A549 (cell line): ENCODE measurements around the gene PLOD2. TPM values are rescaled to one million over a fixed set of nuclear protein-coding genes. Genes with fewer than 3 reads are reported as not detected.

Experiments used
- ATAC-seq, 2 experiments: fragments of 200-7000 bp in 1 of 2; fragments of >200 bp in 1 of 2; cut with Nextera tagmentation in 1 of 2; cut with Tn5 transposase in 1 of 2; 3 replicates each; pipeline versions ENCODE4 v1.8.0 to v1.9.1; 2018 to 2020; ENCODE audit warnings: mild to moderate bottlenecking in 1 of 2, moderate library complexity in 1 of 2
- CTCF ChIA-PET: fragments of 300-600 bp; sonication (Branson Sonifier 250); formaldehyde crosslinking; extraction: SDS; loops from one replicate; lab custom pipeline; 2021; ENCODE audit warnings: antibody characterized with exemption, inconsistent platforms; lab: Yijun Ruan, JAX
- POLR2A ChIA-PET: fragments of 350-600 bp; formaldehyde crosslinking; extraction: SDS; loops from one replicate; lab custom pipeline; 2021; ENCODE audit warnings: antibody characterized with exemption, inconsistent platforms; lab: Yijun Ruan, JAX
- DNase-seq, 2 experiments: peaks; one replicate each; pipeline versions ENCODE4 v3.0.0 to v3.0.0-alpha.2; 2011 to 2016; ENCODE audit warnings: low read depth in 1 of 2, low spot score in 1 of 2
- FAIRE-seq: peaks from 2 replicates; lab custom pipeline; 2011; peaks lifted over from hg19 to GRCh38; lab: Jason Lieb, UNC
- H3K27ac ChIP-seq, 2 experiments: fragments of >200 bp; sonication (Bioruptor Twin); formaldehyde crosslinking; 3 replicates each; pipeline ENCODE4 v1.5.1; 2016 to 2017
- H3K4me1 ChIP-seq: fragments of >200 bp; sonication (Bioruptor Twin); formaldehyde crosslinking; 3 replicates; pipeline ENCODE4 v1.6.1; 2016
- H3K4me2 ChIP-seq: fragments of >200 bp; sonication (Bioruptor Twin); formaldehyde crosslinking; 3 replicates; pipeline ENCODE4 v1.6.1; 2016
- H3K4me3 ChIP-seq: fragments of >200 bp; sonication (Bioruptor Twin); formaldehyde crosslinking; 3 replicates; pipeline ENCODE4 v1.5.1; 2016
- H3K9me3 ChIP-seq: fragments of >200 bp; sonication (Bioruptor Twin); formaldehyde crosslinking; 3 replicates; pipeline ENCODE4 v1.6.1; 2016
- CBX2 ChIP-seq: fragments of 200-600 bp; sonication (generic); IDR thresholded peaks from 2 replicates; pipeline ENCODE4 v1.6.1; 2016; ENCODE audit warnings: low read depth, mild to moderate bottlenecking, borderline replicate concordance
- CBX8 ChIP-seq: fragments of 200-600 bp; sonication (generic); IDR thresholded peaks from 2 replicates; pipeline ENCODE4 v1.6.1; 2016
- CEBPB ChIP-seq, 2 experiments: fragments of >200 bp in 1 of 2; sonication (Bioruptor Twin) in 1 of 2; formaldehyde crosslinking in 1 of 2; IDR thresholded peaks; 2 replicates each; pipeline ENCODE4 v1.6.1; 2012 to 2016
- CHD4 ChIP-seq: fragments of 200-600 bp; sonication (generic); IDR thresholded peaks from 2 replicates; pipeline ENCODE4 v1.6.1; 2016; ENCODE audit warnings: antibody characterized with exemption, mild to moderate bottlenecking, borderline replicate concordance
- HOXA7 ChIP-seq: fragments of 250-450 bp; sonication (Bioruptor Pico); IDR thresholded peaks from 2 replicates; pipeline ENCODE4 v1.5.0; 2020; ENCODE audit warnings: mild to moderate bottlenecking, moderate library complexity
- HOXB13 ChIP-seq: fragments of 250-450 bp; sonication (Bioruptor Pico); IDR thresholded peaks from 2 replicates; pipeline ENCODE4 v1.5.0; 2020; ENCODE audit warnings: low read depth, mild to moderate bottlenecking, moderate library complexity
- HOXB5 ChIP-seq: fragments of 250-450 bp; sonication (Bioruptor Pico); IDR thresholded peaks from 2 replicates; pipeline ENCODE4 v1.5.0; 2020; ENCODE audit warnings: mild to moderate bottlenecking, moderate library complexity
- JUN ChIP-seq, 2 experiments: fragments of >200 bp; sonication (Bioruptor Twin); formaldehyde crosslinking; IDR thresholded peaks; 2 replicates in 1 of 2; 3 replicates in 1 of 2; pipeline ENCODE4 v1.6.1; 2016 to 2017
- JUNB ChIP-seq: fragments of >200 bp; sonication (Bioruptor Twin); formaldehyde crosslinking; IDR thresholded peaks from 2 replicates; pipeline ENCODE4 v1.6.1; 2016
- MAFK ChIP-seq: fragments of 450-650 bp; IDR thresholded peaks from 2 replicates; pipeline ENCODE4 v1.6.1; 2014; ENCODE audit not compliant: partially characterized antibody
- MYC ChIP-seq: IDR thresholded peaks from 2 replicates; pipeline ENCODE4 v1.6.1; 2012; ENCODE audit warnings: mild to moderate bottlenecking, inconsistent platforms, low read length, improper control_type of control experiment, borderline replicate concordance
- NFE2L2 ChIP-seq: fragments of 150-350 bp; conservative IDR thresholded peaks from 2 replicates; pipeline ENCODE4 v1.6.1; 2014; ENCODE audit warnings: low read length
- NPAS2 ChIP-seq: fragments of 250-450 bp; sonication (Bioruptor Pico); IDR thresholded peaks from 2 replicates; pipeline ENCODE4 v1.8.0; 2022; ENCODE audit warnings: mild to moderate bottlenecking, moderate library complexity, borderline replicate concordance
- PHF8 ChIP-seq: fragments of 200-600 bp; sonication (generic); IDR thresholded peaks from 2 replicates; pipeline ENCODE4 v1.6.1; 2016; ENCODE audit warnings: low read depth, mild to moderate bottlenecking, antibody characterized with exemption, moderate library complexity, borderline replicate concordance
- RCOR1 ChIP-seq: fragments of 150-350 bp; IDR thresholded peaks from 2 replicates; pipeline ENCODE4 v1.6.1; 2014; ENCODE audit warnings: antibody characterized with exemption, low read length, low read depth
- RFX5 ChIP-seq: fragments of 450-650 bp; IDR thresholded peaks from 2 replicates; pipeline ENCODE4 v1.7.1; 2014; ENCODE audit warnings: antibody characterized with exemption, mild to moderate bottlenecking, moderate library complexity
- SMC3 ChIP-seq: fragments of >200 bp; sonication (Bioruptor Twin); formaldehyde crosslinking; IDR thresholded peaks from 3 replicates; pipeline ENCODE4 v1.6.1; 2018; ENCODE audit warnings: inconsistent platforms
- TFCP2L1 ChIP-seq: fragments of 250-450 bp; sonication (Bioruptor Pico); IDR thresholded peaks from 2 replicates; pipeline ENCODE4 v1.5.0; 2021; ENCODE audit warnings: mild to moderate bottlenecking
- TP53 ChIP-seq: fragments of 250-450 bp; sonication (Bioruptor Pico); IDR thresholded peaks from 2 replicates; pipeline ENCODE4 v1.5.0; 2021; ENCODE audit warnings: mild to moderate bottlenecking, moderate library complexity
- WGBS: methylation state at CpG from one replicate; pipeline ENCODE4 v1.1.6; 2017; ENCODE audit errors: missing lambda C conversion rate; 5-methylcytosine and 5-hydroxymethylcytosine counted together
- polyA plus RNA-seq, 4 experiments: library from polyadenylated mRNA; depleted of rRNA in 3 of 4; stranded (reverse); fragments of >200 nt; fragmentation: RNase III in 1 of 4; extraction: RNeasy Plus Mini Kit Qiagen cat#74134 plus additional on column Dnase treatment in 1 of 4; gene quantifications; 2 replicates in 3 of 4; 3 replicates in 1 of 4; pipeline ENCODE4 v1.2.3, GENCODE V29; 2011 to 2017
- TF ChIP-seq, protein P1 (sequence below): fragments of 200-600 bp; sonication (generic); IDR thresholded peaks from 2 replicates; pipeline ENCODE4 v1.6.1; 2016; ENCODE audit warnings: antibody characterized with exemption, mild to moderate bottlenecking, moderate library complexity
- TF ChIP-seq, protein P2 (sequence below): IDR thresholded peaks from 2 replicates; pipeline ENCODE4 v1.6.1; 2012
- TF ChIP-seq, protein P3 (sequence below): fragments of 450-650 bp; IDR thresholded peaks from 2 replicates; pipeline ENCODE4 v1.6.1; 2014; ENCODE audit warnings: antibody characterized with exemption
- TF ChIP-seq, protein P4 (sequence below): fragments of 150-350 bp; IDR thresholded peaks from 2 replicates; pipeline ENCODE4 v1.6.1; 2014; ENCODE audit warnings: low read depth, mild to moderate bottlenecking, low read length
- TF ChIP-seq, protein P5 (sequence below): fragments of 250-450 bp; sonication (Bioruptor Pico); IDR thresholded peaks from 2 replicates; pipeline ENCODE4 v1.5.0; 2020; ENCODE audit warnings: low read depth, mild to moderate bottlenecking, moderate library complexity

Gene PLOD2
- polyA plus RNA-seq, 2 of the 4 experiments (the other 2 are of a cell fraction) = 159 to 174 TPM

DNA sequence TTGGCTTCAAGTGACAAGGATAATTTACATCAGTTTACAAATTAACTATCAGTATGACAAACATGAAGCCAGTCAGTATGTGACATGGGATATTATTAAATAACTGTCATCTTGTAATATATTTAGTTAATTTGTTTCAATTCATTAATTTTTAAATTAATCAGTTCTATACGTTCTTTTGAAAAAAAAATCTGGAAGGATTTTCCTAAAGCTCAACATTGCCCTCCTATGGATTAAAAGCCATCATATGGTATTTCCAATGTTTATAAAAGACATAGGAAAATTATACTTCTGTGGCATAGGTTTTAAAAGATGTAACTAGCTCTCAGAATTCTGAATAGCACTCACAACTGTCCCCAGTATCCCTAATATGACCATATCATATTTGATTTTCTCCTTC, 134.4 kb downstream of the PLOD2 start (continued):
- TF ChIP-seq, protein P1, sequence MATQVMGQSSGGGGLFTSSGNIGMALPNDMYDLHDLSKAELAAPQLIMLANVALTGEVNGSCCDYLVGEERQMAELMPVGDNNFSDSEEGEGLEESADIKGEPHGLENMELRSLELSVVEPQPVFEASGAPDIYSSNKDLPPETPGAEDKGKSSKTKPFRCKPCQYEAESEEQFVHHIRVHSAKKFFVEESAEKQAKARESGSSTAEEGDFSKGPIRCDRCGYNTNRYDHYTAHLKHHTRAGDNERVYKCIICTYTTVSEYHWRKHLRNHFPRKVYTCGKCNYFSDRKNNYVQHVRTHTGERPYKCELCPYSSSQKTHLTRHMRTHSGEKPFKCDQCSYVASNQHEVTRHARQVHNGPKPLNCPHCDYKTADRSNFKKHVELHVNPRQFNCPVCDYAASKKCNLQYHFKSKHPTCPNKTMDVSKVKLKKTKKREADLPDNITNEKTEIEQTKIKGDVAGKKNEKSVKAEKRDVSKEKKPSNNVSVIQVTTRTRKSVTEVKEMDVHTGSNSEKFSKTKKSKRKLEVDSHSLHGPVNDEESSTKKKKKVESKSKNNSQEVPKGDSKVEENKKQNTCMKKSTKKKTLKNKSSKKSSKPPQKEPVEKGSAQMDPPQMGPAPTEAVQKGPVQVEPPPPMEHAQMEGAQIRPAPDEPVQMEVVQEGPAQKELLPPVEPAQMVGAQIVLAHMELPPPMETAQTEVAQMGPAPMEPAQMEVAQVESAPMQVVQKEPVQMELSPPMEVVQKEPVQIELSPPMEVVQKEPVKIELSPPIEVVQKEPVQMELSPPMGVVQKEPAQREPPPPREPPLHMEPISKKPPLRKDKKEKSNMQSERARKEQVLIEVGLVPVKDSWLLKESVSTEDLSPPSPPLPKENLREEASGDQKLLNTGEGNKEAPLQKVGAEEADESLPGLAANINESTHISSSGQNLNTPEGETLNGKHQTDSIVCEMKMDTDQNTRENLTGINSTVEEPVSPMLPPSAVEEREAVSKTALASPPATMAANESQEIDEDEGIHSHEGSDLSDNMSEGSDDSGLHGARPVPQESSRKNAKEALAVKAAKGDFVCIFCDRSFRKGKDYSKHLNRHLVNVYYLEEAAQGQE = no peak
- no peak for TF ChIP-seq CBX8
- TF ChIP-seq PHF8 = no peak
- TF ChIP-seq CBX2 = no peak
- TF ChIP-seq SMC3 = no peak
- TF ChIP-seq NPAS2 = no peak
- TF ChIP-seq, protein P2, sequence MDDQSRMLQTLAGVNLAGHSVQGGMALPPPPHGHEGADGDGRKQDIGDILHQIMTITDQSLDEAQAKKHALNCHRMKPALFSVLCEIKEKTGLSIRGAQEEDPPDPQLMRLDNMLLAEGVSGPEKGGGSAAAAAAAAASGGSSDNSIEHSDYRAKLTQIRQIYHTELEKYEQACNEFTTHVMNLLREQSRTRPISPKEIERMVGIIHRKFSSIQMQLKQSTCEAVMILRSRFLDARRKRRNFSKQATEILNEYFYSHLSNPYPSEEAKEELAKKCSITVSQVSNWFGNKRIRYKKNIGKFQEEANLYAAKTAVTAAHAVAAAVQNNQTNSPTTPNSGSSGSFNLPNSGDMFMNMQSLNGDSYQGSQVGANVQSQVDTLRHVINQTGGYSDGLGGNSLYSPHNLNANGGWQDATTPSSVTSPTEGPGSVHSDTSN = no peak

DNA sequence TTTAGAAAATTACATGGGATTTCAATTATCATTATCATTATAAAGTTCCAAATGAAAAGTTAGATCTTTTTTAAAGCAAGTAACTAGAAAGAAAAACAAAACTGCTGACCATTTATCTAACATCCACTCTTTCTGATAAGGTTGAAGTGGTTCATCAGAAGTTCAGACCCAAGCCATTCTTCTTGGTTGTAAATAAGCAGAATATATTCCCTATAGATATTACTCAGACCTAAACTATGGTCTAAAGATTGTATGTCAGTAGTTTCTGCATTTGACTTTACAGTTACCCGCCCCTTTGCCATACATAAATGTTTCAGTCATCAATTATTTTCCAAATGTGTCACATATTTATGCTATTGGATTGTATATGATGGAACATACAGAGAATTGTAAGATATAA, 136.7 kb downstream of the PLOD2 start:
- Histone ChIP-seq H3K9me3 (no peaks in the 10 kb centered on the region; the same call in 2 of the 3 replicates), H3K4me2 (no peak overlapping the region), H3K4me3 (no peak overlapping the region), H3K27ac (no peak overlapping the region), H3K4me1 (peaks cover 3% of the 10 kb centered on the region; the same call in 1 of the 3 replicates)
- ChIA-PET POLR2A (no interaction called here), CTCF (no interaction called here)
- 38% methylated on average over 1 of the region's 1 CpG for WGBS
- DNase-seq (no peak), FAIRE-seq (no peak), ATAC-seq (no peak)
- TF ChIP-seq, protein P3, sequence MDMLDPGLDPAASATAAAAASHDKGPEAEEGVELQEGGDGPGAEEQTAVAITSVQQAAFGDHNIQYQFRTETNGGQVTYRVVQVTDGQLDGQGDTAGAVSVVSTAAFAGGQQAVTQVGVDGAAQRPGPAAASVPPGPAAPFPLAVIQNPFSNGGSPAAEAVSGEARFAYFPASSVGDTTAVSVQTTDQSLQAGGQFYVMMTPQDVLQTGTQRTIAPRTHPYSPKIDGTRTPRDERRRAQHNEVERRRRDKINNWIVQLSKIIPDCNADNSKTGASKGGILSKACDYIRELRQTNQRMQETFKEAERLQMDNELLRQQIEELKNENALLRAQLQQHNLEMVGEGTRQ = no peak
- no peak for TF ChIP-seq SMC3
- TF ChIP-seq JUNB = no peak
- no peak for TF ChIP-seq TFCP2L1 (CRISPR knock-in tag)
- TF ChIP-seq HOXB13 (CRISPR knock-in tag) = no peak

DNA sequence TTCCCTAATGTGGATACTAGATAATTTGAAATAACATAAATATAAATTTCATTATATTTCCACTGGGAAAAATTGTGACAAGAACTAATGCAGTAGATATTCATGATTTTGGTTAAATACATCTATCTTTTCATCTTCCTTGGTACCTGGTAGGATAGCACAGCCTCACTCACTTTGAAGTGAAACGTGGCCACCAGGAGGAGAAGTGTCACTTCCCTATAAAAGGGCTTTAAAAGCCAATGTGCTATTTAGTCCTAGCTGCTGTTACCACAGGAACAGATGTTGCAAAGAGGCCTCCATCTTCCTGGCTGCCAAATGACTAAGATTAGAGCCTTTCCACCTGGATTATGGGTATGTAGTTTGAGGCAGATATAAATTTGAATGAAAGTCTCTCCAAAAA, 140.0 kb downstream of the PLOD2 start:
- ChIA-PET CTCF (no interaction called here), POLR2A (no interaction called here)
- 12% methylated on average over 1 of the region's 1 CpG for WGBS
- FAIRE-seq (no peak), DNase-seq (no peak), ATAC-seq (no peak)
- H3K4me3 ChIP-seq = no peak overlapping the region
- no peaks in the 10 kb centered on the region for H3K4me1 ChIP-seq
- H3K4me2 ChIP-seq = no peak overlapping the region
- H3K9me3 ChIP-seq = no peaks in the 10 kb centered on the region
- TF ChIP-seq PHF8 (no peak), JUN (IDR thresholded peaks at IDR 0.05) (no peak), CEBPB (IDR thresholded peaks at IDR 0.05) (no peak), RFX5 (no peak), NFE2L2 (no peak), HOXB5 (CRISPR knock-in tag) (no peak), MAFK (no peak), TP53 (no peak), CHD4 (no peak), MYC (no peak), RCOR1 (no peak), TFCP2L1 (CRISPR knock-in tag) (no peak), HOXA7 (no peak)
- TF ChIP-seq, protein P4, sequence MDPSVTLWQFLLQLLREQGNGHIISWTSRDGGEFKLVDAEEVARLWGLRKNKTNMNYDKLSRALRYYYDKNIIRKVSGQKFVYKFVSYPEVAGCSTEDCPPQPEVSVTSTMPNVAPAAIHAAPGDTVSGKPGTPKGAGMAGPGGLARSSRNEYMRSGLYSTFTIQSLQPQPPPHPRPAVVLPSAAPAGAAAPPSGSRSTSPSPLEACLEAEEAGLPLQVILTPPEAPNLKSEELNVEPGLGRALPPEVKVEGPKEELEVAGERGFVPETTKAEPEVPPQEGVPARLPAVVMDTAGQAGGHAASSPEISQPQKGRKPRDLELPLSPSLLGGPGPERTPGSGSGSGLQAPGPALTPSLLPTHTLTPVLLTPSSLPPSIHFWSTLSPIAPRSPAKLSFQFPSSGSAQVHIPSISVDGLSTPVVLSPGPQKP = no peak
- TF ChIP-seq, protein P2 = no peak
- TF ChIP-seq, protein P5, sequence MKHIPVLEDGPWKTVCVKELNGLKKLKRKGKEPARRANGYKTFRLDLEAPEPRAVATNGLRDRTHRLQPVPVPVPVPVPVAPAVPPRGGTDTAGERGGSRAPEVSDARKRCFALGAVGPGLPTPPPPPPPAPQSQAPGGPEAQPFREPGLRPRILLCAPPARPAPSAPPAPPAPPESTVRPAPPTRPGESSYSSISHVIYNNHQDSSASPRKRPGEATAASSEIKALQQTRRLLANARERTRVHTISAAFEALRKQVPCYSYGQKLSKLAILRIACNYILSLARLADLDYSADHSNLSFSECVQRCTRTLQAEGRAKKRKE (CRISPR knock-in tag) = no peak
- H3K27ac ChIP-seq = no peak overlapping the region
